ENCODE measurements around the gene PCGF3. TPM values are rescaled to one million over a fixed set of nuclear protein-coding genes. Genes with fewer than 3 reads are reported as not detected.
"Not testable (repeated sequence)": the region's sequence is repeated elsewhere in the genome, so short reads cannot be mapped to it uniquely, and the experiment has no call there.

The PCGF3 gene
- total RNA-seq, 1 donor from 2014 or later, result 58.5 TPM

GRCh38 chr4:796206-796605, 90.6 kb downstream of the PCGF3 start:
- Histone ChIP-seq H3K27me3 (ENCODE audit: control insufficient read depth, insufficient read depth, low read length) (peaks cover 52% of the 10 kb centered on the region), H3K4me3 (ENCODE audit: low read depth, low read length) (no peak overlapping the region), H3K36me3 (ENCODE audit: control insufficient read depth, insufficient read depth, low read length) (no peaks in the 10 kb centered on the region)
- no peak for TF ChIP-seq CTCF (IDR thresholded peaks at IDR 0.05; ENCODE audit: insufficient read depth, low read length, poor library complexity, severe bottlenecking)
- DNase-seq (ENCODE audit: low read depth), result no peak

DNA sequence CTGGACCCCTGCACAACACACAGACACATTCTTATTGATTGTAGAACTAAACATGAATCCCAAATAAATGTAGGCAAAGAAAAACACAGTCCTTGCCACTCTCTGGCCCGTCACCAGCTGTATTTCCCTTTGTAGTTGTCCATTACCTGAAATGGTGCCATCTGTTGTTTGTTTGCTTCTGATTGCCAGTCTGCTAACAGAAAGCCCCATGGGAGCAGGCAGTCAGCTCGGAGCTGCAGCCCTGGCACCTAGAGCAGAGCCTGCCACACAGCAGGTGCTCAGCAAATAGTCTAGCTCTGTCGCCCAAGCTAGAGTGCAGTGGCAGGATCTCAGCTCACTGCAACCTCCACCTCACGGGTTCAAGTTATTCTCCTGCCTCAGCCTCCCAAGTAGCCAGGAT, 91.4 kb downstream of the PCGF3 start:
- Histone ChIP-seq H3K27me3 (ENCODE audit: control insufficient read depth, insufficient read depth, low read length) (peaks cover 43% of the 10 kb centered on the region), H3K4me3 (ENCODE audit: low read depth, low read length) (no peak overlapping the region), H3K36me3 (ENCODE audit: control insufficient read depth, insufficient read depth, low read length) (no peaks in the 10 kb centered on the region)
- DNase-seq (ENCODE audit: low read depth), result no peak
- no peak for TF ChIP-seq CTCF (IDR thresholded peaks at IDR 0.05; ENCODE audit: insufficient read depth, low read length, poor library complexity, severe bottlenecking)

DNA sequence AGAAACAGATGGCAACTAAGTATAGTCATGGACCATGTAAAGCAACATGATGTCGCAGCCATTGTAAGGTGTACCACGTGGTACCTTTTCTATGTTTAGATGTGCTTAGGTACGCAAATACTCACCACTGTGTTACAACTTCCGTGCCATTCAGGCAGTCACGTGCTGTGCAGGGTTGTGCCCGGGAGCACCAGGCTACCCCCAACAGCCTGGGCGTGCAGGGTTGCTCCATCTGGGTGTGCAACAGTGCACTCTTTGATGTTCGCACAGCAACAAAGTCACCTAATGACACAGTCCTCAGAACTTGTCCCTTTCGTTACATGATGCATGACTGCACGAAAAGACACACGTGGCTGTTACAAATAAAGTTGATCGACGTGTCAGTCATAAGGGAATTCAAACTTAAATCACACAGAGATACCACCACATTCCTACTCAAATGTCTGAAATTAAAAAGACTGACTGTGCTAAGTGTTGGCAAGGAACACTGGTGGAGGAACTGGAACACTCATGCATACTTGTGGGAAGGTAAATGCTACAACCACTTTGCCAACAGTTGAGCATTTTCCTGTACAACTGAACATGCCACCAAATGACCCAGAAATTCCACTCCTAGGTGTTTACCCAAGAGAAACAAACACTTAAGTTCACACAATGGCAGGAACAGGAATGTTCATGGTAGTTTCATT, 95.9 kb downstream of the PCGF3 start:
- TF ChIP-seq CTCF (IDR thresholded peaks at IDR 0.05; ENCODE audit: insufficient read depth, low read length, poor library complexity, severe bottlenecking), result no peak
- no peak overlapping the region for H3K4me3 ChIP-seq (ENCODE audit: low read depth, low read length)
- H3K36me3 ChIP-seq (ENCODE audit: control insufficient read depth, insufficient read depth, low read length), result no peaks in the 10 kb centered on the region
- DNase-seq (ENCODE audit: low read depth), result no peak
- peaks cover 6% of the 10 kb centered on the region for H3K27me3 ChIP-seq (ENCODE audit: control insufficient read depth, insufficient read depth, low read length)

GRCh38 chr4:803884-804283, 98.3 kb downstream of the PCGF3 start:
- Histone ChIP-seq H3K4me3 (ENCODE audit: low read depth, low read length) (no peak overlapping the region), H3K27me3 (ENCODE audit: control insufficient read depth, insufficient read depth, low read length) (peaks cover 2% of the 10 kb centered on the region), H3K36me3 (ENCODE audit: control insufficient read depth, insufficient read depth, low read length) (no peaks in the 10 kb centered on the region)
- TF ChIP-seq CTCF (IDR thresholded peaks at IDR 0.05; ENCODE audit: insufficient read depth, low read length, poor library complexity, severe bottlenecking), result no peak
- no peak for DNase-seq (ENCODE audit: low read depth)

DNA sequence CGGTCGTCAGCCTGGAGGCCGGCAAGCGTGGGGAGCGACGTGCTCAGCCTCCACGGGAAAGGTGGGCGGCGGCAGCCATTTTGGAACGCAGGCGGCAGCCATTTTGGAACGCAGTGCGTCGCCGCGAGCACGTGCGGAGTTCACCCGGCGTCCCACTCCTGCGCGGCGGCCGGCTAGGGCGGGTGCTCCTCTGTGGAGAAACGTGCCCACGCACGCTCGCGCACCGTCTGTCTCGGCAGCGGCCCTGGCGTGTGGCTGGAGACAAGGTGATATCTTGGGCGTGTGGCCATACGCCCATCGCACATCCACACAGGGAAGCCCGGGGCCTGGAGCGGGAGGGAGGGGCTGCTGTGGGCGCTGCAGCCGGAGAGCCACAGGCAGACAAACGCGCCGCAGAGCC, 99.2 kb downstream of the PCGF3 start:
- Histone ChIP-seq H3K27me3 (ENCODE audit: control insufficient read depth, insufficient read depth, low read length) (peaks cover 2% of the 10 kb centered on the region), H3K4me3 (ENCODE audit: low read depth, low read length) (no peak overlapping the region), H3K36me3 (ENCODE audit: control insufficient read depth, insufficient read depth, low read length) (no peaks in the 10 kb centered on the region)
- no peak for TF ChIP-seq CTCF (IDR thresholded peaks at IDR 0.05; ENCODE audit: insufficient read depth, low read length, poor library complexity, severe bottlenecking)
- DNase-seq (ENCODE audit: low read depth), result no peak

GRCh38 chr4:806979-807378, 101.3 kb downstream of the PCGF3 start:
- H3K4me3 ChIP-seq (ENCODE audit: low read depth, low read length); H3K36me3 ChIP-seq (ENCODE audit: control insufficient read depth, insufficient read depth, low read length); DNase-seq (ENCODE audit: low read depth); H3K27me3 ChIP-seq (ENCODE audit: control insufficient read depth, insufficient read depth, low read length): not testable (repeated sequence)

Data from kidney epithelial cell (primary cell).